H9 (cell line): ENCODE data around the gene C3orf62. TPM values are rescaled to one million over a fixed set of nuclear protein-coding genes. Genes with fewer than 3 reads are reported as not detected.

Experiments used
- DNase-seq: peaks from one replicate; pipeline ENCODE4 v3.0.0-alpha.2; 2017
- H2AFZ ChIP-seq: one replicate; pipeline ENCODE4 v1.6.1; 2013; ENCODE audit warnings: mild to moderate bottlenecking, low read length, control low read depth, moderate library complexity
- H2AK5ac ChIP-seq: 2 replicates; pipeline ENCODE4 v1.6.1; 2013; ENCODE audit warnings: low read length, control low read depth, mixed read lengths; ENCODE audit not compliant: insufficient read length
- H2BK120ac ChIP-seq: one replicate; pipeline ENCODE4 v1.6.1; 2013; ENCODE audit warnings: low read depth, mild to moderate bottlenecking, low read length, control low read depth, inconsistent platforms; ENCODE audit not compliant: poor library complexity, severe bottlenecking
- H2BK12ac ChIP-seq: 2 replicates; pipeline ENCODE4 v1.6.1; 2013; ENCODE audit warnings: low read length, control low read depth, mixed read lengths, low read depth; ENCODE audit not compliant: insufficient read length
- H2BK15ac ChIP-seq: 2 replicates; pipeline ENCODE4 v1.6.1; 2013; ENCODE audit warnings: low read depth, low read length, control low read depth
- H2BK20ac ChIP-seq: one replicate; pipeline ENCODE4 v1.6.1; 2013; ENCODE audit warnings: low read depth, mild to moderate bottlenecking, low read length, control low read depth, inconsistent platforms; ENCODE audit not compliant: poor library complexity, severe bottlenecking
- H2BK5ac ChIP-seq: 2 replicates; pipeline ENCODE4 v1.6.1; 2013; ENCODE audit warnings: low read length, control low read depth, mixed read lengths; ENCODE audit not compliant: insufficient read length
- H3K14ac ChIP-seq: 2 replicates; pipeline ENCODE4 v1.6.1; 2013; ENCODE audit warnings: low read length, control low read depth; ENCODE audit not compliant: insufficient read depth
- H3K18ac ChIP-seq: 2 replicates; pipeline ENCODE4 v1.6.1; 2013; ENCODE audit warnings: low read depth, mild to moderate bottlenecking, mixed read lengths, low read length, control low read depth; ENCODE audit not compliant: insufficient read length
- H3K23ac ChIP-seq: 2 replicates; pipeline ENCODE4 v1.6.1; 2013; ENCODE audit warnings: low read length, control low read depth, mixed read lengths, low read depth; ENCODE audit not compliant: insufficient read length
- H3K23me2 ChIP-seq: 2 replicates; pipeline ENCODE4 v1.6.1; 2013; ENCODE audit warnings: low read depth, mild to moderate bottlenecking, mixed read lengths, low read length, control low read depth; ENCODE audit not compliant: insufficient read length, poor library complexity, severe bottlenecking
- H3K27ac ChIP-seq: 2 replicates; pipeline ENCODE4 v1.5.1; 2013; ENCODE audit warnings: low read length, control low read depth, mixed read lengths, low read depth; ENCODE audit not compliant: insufficient read length
- H3K27me3 ChIP-seq: 2 replicates; pipeline ENCODE4 v1.6.1; 2013; ENCODE audit warnings: low read length, control low read depth, inconsistent platforms; ENCODE audit not compliant: insufficient read depth
- H3K4ac ChIP-seq: 2 replicates; pipeline ENCODE4 v1.6.1; 2013; ENCODE audit warnings: low read depth, mild to moderate bottlenecking, control low read depth, inconsistent platforms, low read length, moderate library complexity
- H3K4me1 ChIP-seq: 2 replicates; pipeline ENCODE4 v1.6.1; 2013; ENCODE audit warnings: low read length, control low read depth, inconsistent platforms; ENCODE audit not compliant: insufficient read depth
- H3K4me2 ChIP-seq: 2 replicates; pipeline ENCODE4 v1.6.1; 2013; ENCODE audit warnings: low read length, control low read depth, mixed read lengths; ENCODE audit not compliant: insufficient read length, insufficient read depth
- H3K56ac ChIP-seq: 2 replicates; pipeline ENCODE4 v1.6.1; 2013; ENCODE audit warnings: low read depth, mild to moderate bottlenecking, mixed read lengths, low read length, control low read depth; ENCODE audit not compliant: insufficient read length
- H3K79me1 ChIP-seq: 2 replicates; pipeline ENCODE4 v1.6.1; 2013; ENCODE audit warnings: low read depth, mild to moderate bottlenecking, moderate library complexity, low read length, control low read depth, inconsistent platforms; ENCODE audit not compliant: insufficient read depth, poor library complexity, severe bottlenecking
- H3K79me2 ChIP-seq: 2 replicates; pipeline ENCODE4 v1.6.1; 2013; ENCODE audit warnings: low read length, control low read depth, inconsistent platforms; ENCODE audit not compliant: insufficient read depth
- H3K9ac ChIP-seq: 2 replicates; pipeline ENCODE4 v1.6.1; 2013; ENCODE audit warnings: low read length, control low read depth, mixed read lengths; ENCODE audit not compliant: insufficient read length; ENCODE audit errors: extremely low read depth
- H3K9me3 ChIP-seq: one replicate; pipeline ENCODE4 v1.6.1; 2013; ENCODE audit warnings: low read depth, low read length, inconsistent platforms; ENCODE audit not compliant: control insufficient read depth
- H3T11ph ChIP-seq: one replicate; pipeline ENCODE4 v1.6.1; 2013; ENCODE audit warnings: mild to moderate bottlenecking, low read length, control low read depth, inconsistent platforms
- H4K20me1 ChIP-seq: one replicate; pipeline ENCODE4 v1.6.1; 2013; ENCODE audit not compliant: control insufficient read depth, insufficient read length, insufficient read depth
- H4K5ac ChIP-seq: 2 replicates; pipeline ENCODE4 v1.6.1; 2013; ENCODE audit warnings: low read depth, mild to moderate bottlenecking, mixed read lengths, low read length, control low read depth; ENCODE audit not compliant: insufficient read length
- H4K8ac ChIP-seq: replicated peaks from 2 replicates; pipeline ENCODE4 v1.6.1; 2013; ENCODE audit warnings: low read length, control low read depth, mixed read lengths, low read depth; ENCODE audit not compliant: insufficient read length
- H4K91ac ChIP-seq: 2 replicates; pipeline ENCODE4 v1.6.1; 2013; ENCODE audit warnings: low read depth, mild to moderate bottlenecking, moderate library complexity, mixed read lengths, low read length, control low read depth; ENCODE audit not compliant: insufficient read length
- H3K27ac Mint-ChIP-seq, 3 experiments: 2 replicates in 2 of 3; 3 replicates in 1 of 3; pipeline ENCODE4 v1.8.0; 2020 to 2021; ENCODE audit warnings: mixed read lengths in 3 of 3, mild to moderate bottlenecking in 1 of 3, moderate library complexity in 1 of 3
- H3K27me3 Mint-ChIP-seq: 2 replicates; pipeline ENCODE4 v1.8.0; 2021; ENCODE audit warnings: low read depth, mild to moderate bottlenecking, moderate library complexity, mixed read lengths
- H3K36me3 Mint-ChIP-seq, 3 experiments: 2 replicates in 2 of 3; 3 replicates in 1 of 3; pipeline ENCODE4 v1.8.0; 2020 to 2021; ENCODE audit warnings: low read depth in 3 of 3, mixed read lengths in 3 of 3; ENCODE audit not compliant: insufficient read depth in 1 of 3
- H3K4me1 Mint-ChIP-seq, 2 experiments: 2 replicates each; pipeline ENCODE4 v1.8.0; 2020; ENCODE audit warnings: mixed read lengths in 2 of 2
- H3K4me3 Mint-ChIP-seq, 2 experiments: 2 replicates in 1 of 2; 3 replicates in 1 of 2; pipeline ENCODE4 v1.8.0; 2020 to 2021; ENCODE audit warnings: mild to moderate bottlenecking in 2 of 2, mixed read lengths in 2 of 2, moderate library complexity in 1 of 2
- H3K9me3 Mint-ChIP-seq, 2 experiments: 2 replicates in 1 of 2; 3 replicates in 1 of 2; pipeline ENCODE4 v1.8.0; 2020; ENCODE audit warnings: mild to moderate bottlenecking in 2 of 2, mixed read lengths in 2 of 2, moderate library complexity in 1 of 2
- WGBS: extraction: QIAGEN DNeasy Blood & Tissue Kit; methylation state at CpG from one replicate; pipeline ENCODE4 v1.1.7; 2013; ENCODE audit warnings: missing lambda C conversion rate, low lambda C conversion rate, mixed read lengths; ENCODE audit not compliant: insufficient read length; ENCODE audit errors: extremely low coverage; 5-methylcytosine and 5-hydroxymethylcytosine counted together
- total RNA-seq: library from RNA; stranded (reverse); gene quantifications from 2 replicates; pipeline ENCODE4 v1.2.1, GENCODE V29; 2021
- TF ChIP-seq, protein P1 (sequence below): fragments of 200-600 bp; sonication (generic); conservative IDR thresholded peaks from 3 replicates; pipeline ENCODE4 v1.8.0; 2021; ENCODE audit warnings: antibody characterized with exemption, mild to moderate bottlenecking

C3orf62 gene
- total RNA-seq, 1 experiment from 2014 or later, result 4.5 TPM

DNA sequence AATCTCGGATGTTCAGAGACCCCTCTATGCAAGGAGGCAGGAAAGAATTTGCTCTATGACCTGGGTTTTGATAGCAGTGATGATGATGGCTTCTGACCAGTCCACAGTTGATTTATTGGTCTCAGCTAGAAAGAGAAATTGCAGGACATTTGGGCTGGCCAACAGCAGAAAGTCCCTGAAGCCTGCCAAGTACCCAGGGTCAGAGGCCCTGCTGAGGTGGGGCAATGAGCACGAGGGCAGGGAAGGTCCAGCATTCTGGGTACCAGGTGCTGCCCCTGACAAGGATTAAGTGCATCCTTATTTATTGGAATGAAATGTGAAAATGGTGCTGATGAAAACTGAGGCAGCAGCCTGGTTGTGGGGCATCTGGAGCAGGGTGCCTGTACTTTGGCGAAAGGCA is 19.8 kb downstream of the C3orf62 start:
- no peaks in the 10 kb centered on the region for H3K36me3 Mint-ChIP-seq
- Histone ChIP-seq H4K91ac (no peak overlapping the region), H3K18ac (no peak overlapping the region), H4K5ac (no peak overlapping the region), H2BK12ac (no peak overlapping the region), H3K4me1 (no peaks in the 10 kb centered on the region), H2BK20ac (no peak overlapping the region), H4K20me1 (no peaks in the 10 kb centered on the region), H2BK120ac (no peak overlapping the region), H3K9me3 (no peaks in the 10 kb centered on the region), H3K23ac (no peak overlapping the region), H3K79me2 (no peaks in the 10 kb centered on the region), H3K9ac (no peak overlapping the region), H2AK5ac (no peak overlapping the region), H3K23me2 (no peaks in the 10 kb centered on the region), H3K4ac (no peak overlapping the region), H3K27ac (no peak overlapping the region), H3K79me1 (no peaks in the 10 kb centered on the region), H4K8ac (no peak overlapping the region), H2BK5ac (no peak overlapping the region), H2AFZ (no peak overlapping the region), H3T11ph (no peak overlapping the region), H3K27me3 (no peaks in the 10 kb centered on the region), H2BK15ac (no peak overlapping the region), H3K14ac (no peak overlapping the region), H3K4me2 (no peak overlapping the region), H3K56ac (no peak overlapping the region)
- DNase-seq, result no peak
- H3K4me1 Mint-ChIP-seq, result peaks cover 3 to 6% of the 10 kb centered on the region in 2 experiments
- no peaks in the 10 kb centered on the region for H3K27me3 Mint-ChIP-seq
- no peak overlapping the region for H3K27ac Mint-ChIP-seq
- no peaks in the 10 kb centered on the region for H3K9me3 Mint-ChIP-seq
- TF ChIP-seq, protein P1, sequence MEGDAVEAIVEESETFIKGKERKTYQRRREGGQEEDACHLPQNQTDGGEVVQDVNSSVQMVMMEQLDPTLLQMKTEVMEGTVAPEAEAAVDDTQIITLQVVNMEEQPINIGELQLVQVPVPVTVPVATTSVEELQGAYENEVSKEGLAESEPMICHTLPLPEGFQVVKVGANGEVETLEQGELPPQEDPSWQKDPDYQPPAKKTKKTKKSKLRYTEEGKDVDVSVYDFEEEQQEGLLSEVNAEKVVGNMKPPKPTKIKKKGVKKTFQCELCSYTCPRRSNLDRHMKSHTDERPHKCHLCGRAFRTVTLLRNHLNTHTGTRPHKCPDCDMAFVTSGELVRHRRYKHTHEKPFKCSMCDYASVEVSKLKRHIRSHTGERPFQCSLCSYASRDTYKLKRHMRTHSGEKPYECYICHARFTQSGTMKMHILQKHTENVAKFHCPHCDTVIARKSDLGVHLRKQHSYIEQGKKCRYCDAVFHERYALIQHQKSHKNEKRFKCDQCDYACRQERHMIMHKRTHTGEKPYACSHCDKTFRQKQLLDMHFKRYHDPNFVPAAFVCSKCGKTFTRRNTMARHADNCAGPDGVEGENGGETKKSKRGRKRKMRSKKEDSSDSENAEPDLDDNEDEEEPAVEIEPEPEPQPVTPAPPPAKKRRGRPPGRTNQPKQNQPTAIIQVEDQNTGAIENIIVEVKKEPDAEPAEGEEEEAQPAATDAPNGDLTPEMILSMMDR, result no peak
- no peak overlapping the region for H3K4me3 Mint-ChIP-seq
- WGBS, result no CpG with 5 or more reads among the region's 3 CpGs
